Thoracic aorta (tissue), 2 donors: Measurements from ENCODE around the gene PHF8. TPM values are rescaled to one million over a fixed set of nuclear protein-coding genes. Genes with fewer than 3 reads are reported as not detected.

ENCODE experiments used
- ATAC-seq: fragments of 150-250 bp; one replicate; pipeline ENCODE4 v1.8.0; 2017; ENCODE audit warnings: low read depth; ENCODE audit not compliant: insufficient number of reproducible peaks, low FRiP score
- DNase-seq: peaks from one replicate; pipeline ENCODE4 v3.0.0-alpha.2; 2020; ENCODE audit warnings: low spot score
- H3K27ac ChIP-seq, 2 donors: fragments of 200-600 bp; sonication (generic); 1 replicate in 1 of 2; 2 replicates in 1 of 2; pipeline ENCODE4 v1.5.1; 2016; ENCODE audit warnings: mild to moderate bottlenecking in 2 of 2, moderate library complexity in 2 of 2
- H3K27me3 ChIP-seq: fragments of 200-600 bp; sonication (generic); replicated peaks from 2 replicates; pipeline ENCODE4 v1.6.0; 2016; ENCODE audit warnings: mild to moderate bottlenecking; ENCODE audit not compliant: insufficient read depth
- H3K36me3 ChIP-seq: fragments of 200-600 bp; sonication (generic); one replicate; pipeline ENCODE4 v1.5.1; 2016
- H3K4me1 ChIP-seq, 2 donors: fragments of 200-600 bp; sonication (generic); 1 replicate in 1 of 2; 2 replicates in 1 of 2; pipeline versions ENCODE4 v1.5.1 to v1.6.0; 2016; ENCODE audit warnings: low read depth in 2 of 2, mild to moderate bottlenecking in 1 of 2; ENCODE audit not compliant: control insufficient read depth in 1 of 2
- H3K4me3 ChIP-seq: fragments of 200-600 bp; sonication (generic); 2 replicates; pipeline ENCODE4 v1.5.1; 2016; ENCODE audit warnings: mild to moderate bottlenecking
- H3K9me3 ChIP-seq: fragments of 200-600 bp; sonication (generic); 2 replicates; pipeline ENCODE4 v1.5.1; 2016
- total RNA-seq, 2 donors: library from RNA; depleted of rRNA; stranded (reverse); fragments of >200 nt; gene quantifications; one replicate each; pipeline versions ENCODE4 v1.1.0 to v1.2.3, GENCODE V29; 2016
- TF ChIP-seq, protein P1 (sequence below): fragments of 200-600 bp; sonication (generic); IDR thresholded peaks from one replicate; pipeline ENCODE4 v1.5.1; 2019; ENCODE audit warnings: antibody characterized with exemption

PHF8 gene
- total RNA-seq: 10 to 100 TPM; 32.9 to 55.4 TPM

DNA sequence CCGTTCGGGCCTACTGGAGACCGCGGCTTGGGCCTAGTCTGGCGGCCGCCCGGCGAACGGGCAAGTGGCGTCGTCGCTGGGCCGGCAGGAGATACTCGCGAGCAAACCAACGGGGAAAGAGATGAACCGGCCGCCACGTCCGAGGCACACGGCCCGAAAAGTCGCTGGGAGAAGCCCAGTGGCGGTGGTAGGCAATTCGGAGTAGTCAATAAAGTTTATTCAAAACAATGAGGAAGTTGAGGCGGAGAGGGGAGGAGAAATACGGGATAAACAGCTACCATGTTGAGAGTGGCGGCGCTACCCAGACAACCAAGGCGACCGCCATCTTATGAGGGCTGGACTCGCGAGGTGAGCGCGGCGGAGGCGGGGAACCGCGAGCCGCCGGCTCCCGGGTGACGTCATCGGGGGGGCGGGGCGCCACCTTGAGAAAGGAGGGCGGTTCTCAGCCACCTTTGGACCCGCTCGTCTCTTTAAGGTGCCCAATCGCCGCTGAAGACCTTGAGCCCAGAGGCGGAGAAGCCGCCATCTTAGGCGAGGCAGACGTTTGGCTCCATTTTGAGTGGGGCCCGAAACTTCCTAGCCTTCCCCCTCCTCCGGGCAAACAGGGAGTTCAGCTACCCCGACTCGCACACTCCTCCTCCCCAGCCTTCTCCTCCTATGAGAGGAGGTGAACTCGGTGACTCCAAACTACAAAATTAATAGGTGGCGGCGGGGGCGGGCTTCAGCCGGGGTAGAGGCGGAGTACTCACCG, at the start of gene PHF8:
Gene PHF8, minus strand, starts transcription at position 348 of the 751 bp plus-strand sequence. CDS start 1,745 bp downstream, outside the sequence.
- Histone ChIP-seq H3K27ac (peak within 1 kb of the TSS; percentile 94 to 97), H3K36me3 (no peaks in the 10 kb centered on the region), H3K4me1 (no peaks in the 10 kb centered on the region), H3K9me3 (no peaks in the 10 kb centered on the region), H3K27me3 (no peaks in the 10 kb centered on the region), H3K4me3 (peak within 1 kb of the TSS; percentile 89)
- ATAC-seq (peak; percentile 86), DNase-seq (peak; percentile 73)
- TF ChIP-seq, protein P1, sequence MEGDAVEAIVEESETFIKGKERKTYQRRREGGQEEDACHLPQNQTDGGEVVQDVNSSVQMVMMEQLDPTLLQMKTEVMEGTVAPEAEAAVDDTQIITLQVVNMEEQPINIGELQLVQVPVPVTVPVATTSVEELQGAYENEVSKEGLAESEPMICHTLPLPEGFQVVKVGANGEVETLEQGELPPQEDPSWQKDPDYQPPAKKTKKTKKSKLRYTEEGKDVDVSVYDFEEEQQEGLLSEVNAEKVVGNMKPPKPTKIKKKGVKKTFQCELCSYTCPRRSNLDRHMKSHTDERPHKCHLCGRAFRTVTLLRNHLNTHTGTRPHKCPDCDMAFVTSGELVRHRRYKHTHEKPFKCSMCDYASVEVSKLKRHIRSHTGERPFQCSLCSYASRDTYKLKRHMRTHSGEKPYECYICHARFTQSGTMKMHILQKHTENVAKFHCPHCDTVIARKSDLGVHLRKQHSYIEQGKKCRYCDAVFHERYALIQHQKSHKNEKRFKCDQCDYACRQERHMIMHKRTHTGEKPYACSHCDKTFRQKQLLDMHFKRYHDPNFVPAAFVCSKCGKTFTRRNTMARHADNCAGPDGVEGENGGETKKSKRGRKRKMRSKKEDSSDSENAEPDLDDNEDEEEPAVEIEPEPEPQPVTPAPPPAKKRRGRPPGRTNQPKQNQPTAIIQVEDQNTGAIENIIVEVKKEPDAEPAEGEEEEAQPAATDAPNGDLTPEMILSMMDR: no peak

DNA sequence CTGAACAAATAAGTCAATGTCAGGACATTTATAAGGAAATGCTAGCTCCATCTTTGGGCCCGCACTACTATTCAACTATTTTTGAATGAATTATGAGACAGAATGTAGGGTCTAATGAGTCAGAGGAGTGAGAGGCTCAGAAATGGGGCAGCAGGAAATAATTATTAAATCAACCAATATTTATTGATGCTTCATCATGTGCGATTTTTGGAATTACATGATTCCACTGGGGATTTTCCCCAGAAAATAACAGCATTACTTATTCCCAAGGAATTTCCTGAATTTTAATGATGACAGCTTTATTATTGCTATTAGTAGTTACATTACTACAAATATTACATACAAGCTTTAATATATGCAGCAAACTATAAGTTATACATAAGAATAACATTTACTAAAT, 49.3 kb upstream of the PHF8 start:
- Histone ChIP-seq H3K36me3 (no peaks in the 10 kb centered on the region), H3K27ac (peak overlapping the region in 1 of 2 donors; percentile 53), H3K4me3 (no peak overlapping the region), H3K9me3 (no peaks in the 10 kb centered on the region), H3K27me3 (no peaks in the 10 kb centered on the region), H3K4me1 (peaks cover 0 to 16% of the 10 kb centered on the region in 2 donors)
- no peak for ATAC-seq
- no peak for DNase-seq
- TF ChIP-seq, protein P1: no peak

DNA sequence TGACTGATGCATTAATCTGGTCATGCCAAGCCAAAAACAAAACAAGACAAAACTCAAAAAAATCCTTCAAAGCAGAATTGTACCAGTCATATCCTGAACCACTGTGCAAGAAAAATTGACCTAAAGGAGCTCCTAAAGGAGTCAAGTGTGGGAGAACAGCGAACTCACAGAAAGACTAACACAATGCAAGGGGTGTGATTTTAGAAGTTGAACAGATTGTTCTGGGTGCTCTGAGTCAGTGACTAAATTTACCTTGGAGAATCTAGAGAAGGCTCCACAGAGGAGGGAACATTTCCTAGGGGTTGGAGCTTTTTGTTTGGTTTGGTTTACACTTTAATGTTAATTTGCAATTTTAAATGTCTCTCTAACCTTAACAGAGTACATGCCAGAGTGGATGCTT, 48.9 kb upstream of the PHF8 start:
- H3K27me3 ChIP-seq: no peaks in the 10 kb centered on the region
- no peak for ATAC-seq
- peak overlapping the region in 1 of 2 donors; percentile 53 for H3K27ac ChIP-seq
- peaks cover 0 to 16% of the 10 kb centered on the region in 2 donors for H3K4me1 ChIP-seq
- H3K4me3 ChIP-seq: no peak overlapping the region
- H3K36me3 ChIP-seq: no peaks in the 10 kb centered on the region
- no peak for DNase-seq
- TF ChIP-seq, protein P1: no peak
- H3K9me3 ChIP-seq: no peaks in the 10 kb centered on the region

DNA sequence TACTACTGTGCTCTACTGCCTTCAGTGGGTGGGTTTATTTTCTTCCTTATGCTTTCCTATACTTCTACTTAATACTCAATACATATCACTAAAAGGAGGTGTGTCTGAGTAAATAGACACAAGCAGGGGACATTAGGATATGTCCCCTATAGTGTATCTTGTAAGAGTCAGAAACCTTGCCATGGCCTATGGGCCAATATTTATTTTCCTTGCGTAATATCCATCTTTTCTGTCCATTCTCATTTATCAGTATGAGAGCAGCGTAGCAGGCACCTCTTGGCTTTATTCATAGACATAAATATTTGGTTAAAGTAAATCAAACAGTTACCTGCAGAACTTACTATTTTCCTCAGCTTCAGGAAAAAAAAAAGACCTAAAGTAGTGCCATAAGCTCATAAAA, 46.6 kb upstream of the PHF8 start:
- Histone ChIP-seq H3K27ac (no peak overlapping the region), H3K9me3 (no peaks in the 10 kb centered on the region), H3K27me3 (no peaks in the 10 kb centered on the region), H3K36me3 (no peaks in the 10 kb centered on the region), H3K4me3 (no peak overlapping the region), H3K4me1 (peaks cover 0 to 16% of the 10 kb centered on the region in 2 donors)
- DNase-seq: no peak
- ATAC-seq: no peak
- TF ChIP-seq, protein P1: no peak

DNA sequence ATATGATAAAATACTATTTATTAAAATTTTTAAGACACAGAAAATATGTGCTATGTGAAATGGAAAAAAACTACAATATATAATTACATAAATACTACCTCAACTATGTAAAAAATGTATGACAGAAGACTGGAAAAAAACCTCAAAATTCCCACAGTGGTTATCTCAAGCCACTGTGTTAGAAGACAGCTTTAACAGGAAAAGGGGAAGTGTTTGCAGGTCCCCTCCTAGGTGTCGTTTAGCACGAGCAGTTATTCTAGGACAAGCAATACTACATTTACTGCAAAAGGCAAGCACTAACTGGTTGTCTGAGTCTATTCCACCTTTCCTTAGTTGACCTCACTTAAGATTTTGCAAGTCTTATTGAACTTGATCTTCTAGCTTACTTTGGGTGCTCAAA, 44.9 kb upstream of the PHF8 start:
- Histone ChIP-seq H3K4me3 (no peak overlapping the region), H3K27me3 (no peaks in the 10 kb centered on the region), H3K27ac (no peak overlapping the region), H3K36me3 (peaks cover 6% of the 10 kb centered on the region), H3K9me3 (no peaks in the 10 kb centered on the region), H3K4me1 (peaks cover 0 to 16% of the 10 kb centered on the region in 2 donors)
- no peak for ATAC-seq
- TF ChIP-seq, protein P1: no peak
- no peak for DNase-seq
